Measurements from ENCODE around the gene ARHGAP26.

DNA sequence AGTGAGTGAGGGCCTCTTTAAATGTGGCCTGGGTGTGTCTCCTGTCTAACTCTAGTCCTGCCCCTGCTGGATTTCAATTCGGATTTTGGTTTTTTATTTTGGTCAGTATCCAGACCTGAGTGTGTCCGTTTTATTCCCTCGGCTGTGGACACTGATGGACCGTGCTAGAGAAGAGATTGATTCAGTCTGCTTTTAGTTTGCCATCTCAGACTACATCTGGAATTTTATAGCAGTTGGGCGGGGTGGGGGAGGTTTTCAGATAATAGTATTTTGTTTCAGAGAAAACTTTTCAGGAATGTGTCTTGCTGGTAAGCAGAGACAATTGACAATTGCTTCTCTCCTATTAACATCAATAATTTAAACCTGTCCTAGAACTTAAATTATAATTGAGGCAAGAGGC lies 308.1 kb downstream of the ARHGAP26 start:
- TF ChIP-seq, protein P1, sequence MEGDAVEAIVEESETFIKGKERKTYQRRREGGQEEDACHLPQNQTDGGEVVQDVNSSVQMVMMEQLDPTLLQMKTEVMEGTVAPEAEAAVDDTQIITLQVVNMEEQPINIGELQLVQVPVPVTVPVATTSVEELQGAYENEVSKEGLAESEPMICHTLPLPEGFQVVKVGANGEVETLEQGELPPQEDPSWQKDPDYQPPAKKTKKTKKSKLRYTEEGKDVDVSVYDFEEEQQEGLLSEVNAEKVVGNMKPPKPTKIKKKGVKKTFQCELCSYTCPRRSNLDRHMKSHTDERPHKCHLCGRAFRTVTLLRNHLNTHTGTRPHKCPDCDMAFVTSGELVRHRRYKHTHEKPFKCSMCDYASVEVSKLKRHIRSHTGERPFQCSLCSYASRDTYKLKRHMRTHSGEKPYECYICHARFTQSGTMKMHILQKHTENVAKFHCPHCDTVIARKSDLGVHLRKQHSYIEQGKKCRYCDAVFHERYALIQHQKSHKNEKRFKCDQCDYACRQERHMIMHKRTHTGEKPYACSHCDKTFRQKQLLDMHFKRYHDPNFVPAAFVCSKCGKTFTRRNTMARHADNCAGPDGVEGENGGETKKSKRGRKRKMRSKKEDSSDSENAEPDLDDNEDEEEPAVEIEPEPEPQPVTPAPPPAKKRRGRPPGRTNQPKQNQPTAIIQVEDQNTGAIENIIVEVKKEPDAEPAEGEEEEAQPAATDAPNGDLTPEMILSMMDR (IDR thresholded peaks at IDR 0.05 in 8 of 11, conservative IDR thresholded peaks at IDR 0.05 in 3 of 11): no peak
- TF ChIP-seq POLR2AphosphoS5 (IDR thresholded peaks at IDR 0.05): no peak
